HG03521 (cell line): ENCODE measurements around the gene LRRC74A.

Experiments used
- ATAC-seq: cut with Tn5 transposase; IDR thresholded peaks from one replicate; pipeline ENCODE4 v1.9.1; 2021; ENCODE audit warnings: mild to moderate bottlenecking, moderate library complexity; ENCODE audit not compliant: unreplicated experiment

The LRRC74A gene

GRCh38 chr14:76918256-76918781 lies 92.1 kb downstream of the LRRC74A start:
- ATAC-seq = no peak

GRCh38 chr14:76918782-76919394 lies 92.7 kb downstream of the LRRC74A start:
- ATAC-seq = no peak
